Left ventricle myocardium inferior (tissue), 1 donor: ENCODE data around the gene PKDREJ. TPM values are rescaled to one million over a fixed set of nuclear protein-coding genes. Genes with fewer than 3 reads are reported as not detected.
A peak's percentile ranks its signal among the peaks of the same experiment; 100 is the strongest.

Experiments
- DNase-seq: peaks from one replicate; pipeline ENCODE4 v3.0.0-alpha.2; 2020
- H3K27ac ChIP-seq: fragments of 200-600 bp; replicated peaks from 2 replicates; pipeline ENCODE4 v1.8.0; 2021
- H3K27me3 ChIP-seq: fragments of 200-600 bp; 2 replicates; pipeline ENCODE4 v1.8.0; 2021; ENCODE audit warnings: low read depth
- H3K36me3 ChIP-seq: fragments of 200-600 bp; 2 replicates; pipeline ENCODE4 v1.8.0; 2021
- H3K4me1 ChIP-seq: fragments of 200-600 bp; 2 replicates; pipeline ENCODE4 v1.8.0; 2021
- H3K4me3 ChIP-seq: fragments of 200-600 bp; 2 replicates; pipeline ENCODE4 v1.8.0; 2021; ENCODE audit warnings: mild to moderate bottlenecking, moderate library complexity
- H3K9me3 ChIP-seq: fragments of 200-600 bp; replicated peaks from 2 replicates; pipeline ENCODE4 v1.8.0; 2021
- intact Hi-C: fragments of 100-400 bp; cut with micrococcal nuclease; formaldehyde crosslinking; loops from one replicate; pipeline ENCODE4 v1.11.0; 2022
- total RNA-seq: library from RNA; stranded (reverse); fragmentation: NEBNext Ultra II Directional; extraction: Animal tissue kit (Norgen Biotek cat#: 25700); gene quantifications from one replicate; pipeline ENCODE4 v1.2.1, GENCODE V29; 2021
- TF ChIP-seq, protein P1 (sequence below): fragments of 200-600 bp; IDR thresholded peaks from 2 replicates; pipeline ENCODE4 v1.8.0; 2021; ENCODE audit warnings: antibody characterized with exemption, mild to moderate bottlenecking, borderline replicate concordance
- donor health status: DM: no; HTN: yes; CAD: no; lungs with severe emphysema.

PKDREJ gene
- total RNA-seq, 1 donor from 2014 or later, result 0.08 TPM

DNA sequence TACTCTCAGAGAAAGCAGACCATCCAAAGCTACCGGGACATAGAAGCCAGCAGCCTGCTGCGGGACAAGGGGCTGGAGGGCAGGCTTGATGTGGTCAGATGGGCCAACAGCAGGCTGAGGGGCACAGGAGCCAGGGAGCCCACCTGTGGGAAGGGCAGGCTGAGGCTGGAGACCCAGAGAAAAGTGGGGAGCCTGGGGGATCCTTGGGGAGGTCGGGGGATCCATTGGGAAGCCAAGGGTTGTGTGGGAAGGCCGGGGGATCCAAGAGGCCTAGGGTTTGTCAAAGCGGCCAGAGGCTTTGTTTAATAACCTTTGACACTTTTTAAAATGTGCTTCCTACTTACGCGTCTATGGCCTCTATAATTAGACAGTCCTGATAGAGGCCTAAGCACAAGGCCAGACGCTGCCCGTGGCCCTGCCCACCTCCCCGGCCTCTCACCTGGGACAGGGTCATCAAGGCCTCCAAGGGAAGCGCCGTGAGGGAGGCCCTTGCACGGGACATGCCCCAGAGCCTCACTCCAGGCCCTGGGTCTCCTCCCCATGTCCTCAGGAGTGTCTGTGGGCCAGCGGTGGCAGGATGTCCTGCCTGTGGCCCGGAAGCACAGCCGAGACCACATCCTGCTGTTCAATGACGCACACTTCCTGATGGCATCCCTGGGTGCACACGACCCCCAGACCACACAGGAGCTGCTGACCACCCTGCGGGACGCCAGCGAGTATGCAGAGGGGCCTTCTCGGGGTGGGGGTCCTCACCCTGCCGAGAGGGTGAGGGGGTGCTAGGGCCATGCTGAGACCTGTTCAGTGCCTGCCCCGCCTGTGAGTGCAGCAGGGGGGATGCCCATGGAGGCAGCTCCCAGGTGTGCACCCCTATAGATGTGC lies 25.0 kb upstream of the PKDREJ start:
- Histone ChIP-seq H3K27me3 (no peaks in the 10 kb centered on the region), H3K4me3 (peak overlapping the region; percentile 46), H3K36me3 (peaks cover 73% of the 10 kb centered on the region), H3K27ac (peak overlapping the region; percentile 86), H3K4me1 (peaks cover 52% of the 10 kb centered on the region), H3K9me3 (peaks cover 8% of the 10 kb centered on the region)
- peak; percentile 51 for DNase-seq
- TF ChIP-seq, protein P1, sequence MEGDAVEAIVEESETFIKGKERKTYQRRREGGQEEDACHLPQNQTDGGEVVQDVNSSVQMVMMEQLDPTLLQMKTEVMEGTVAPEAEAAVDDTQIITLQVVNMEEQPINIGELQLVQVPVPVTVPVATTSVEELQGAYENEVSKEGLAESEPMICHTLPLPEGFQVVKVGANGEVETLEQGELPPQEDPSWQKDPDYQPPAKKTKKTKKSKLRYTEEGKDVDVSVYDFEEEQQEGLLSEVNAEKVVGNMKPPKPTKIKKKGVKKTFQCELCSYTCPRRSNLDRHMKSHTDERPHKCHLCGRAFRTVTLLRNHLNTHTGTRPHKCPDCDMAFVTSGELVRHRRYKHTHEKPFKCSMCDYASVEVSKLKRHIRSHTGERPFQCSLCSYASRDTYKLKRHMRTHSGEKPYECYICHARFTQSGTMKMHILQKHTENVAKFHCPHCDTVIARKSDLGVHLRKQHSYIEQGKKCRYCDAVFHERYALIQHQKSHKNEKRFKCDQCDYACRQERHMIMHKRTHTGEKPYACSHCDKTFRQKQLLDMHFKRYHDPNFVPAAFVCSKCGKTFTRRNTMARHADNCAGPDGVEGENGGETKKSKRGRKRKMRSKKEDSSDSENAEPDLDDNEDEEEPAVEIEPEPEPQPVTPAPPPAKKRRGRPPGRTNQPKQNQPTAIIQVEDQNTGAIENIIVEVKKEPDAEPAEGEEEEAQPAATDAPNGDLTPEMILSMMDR, result no peak
- intact Hi-C loops, result no loop called here

DNA sequence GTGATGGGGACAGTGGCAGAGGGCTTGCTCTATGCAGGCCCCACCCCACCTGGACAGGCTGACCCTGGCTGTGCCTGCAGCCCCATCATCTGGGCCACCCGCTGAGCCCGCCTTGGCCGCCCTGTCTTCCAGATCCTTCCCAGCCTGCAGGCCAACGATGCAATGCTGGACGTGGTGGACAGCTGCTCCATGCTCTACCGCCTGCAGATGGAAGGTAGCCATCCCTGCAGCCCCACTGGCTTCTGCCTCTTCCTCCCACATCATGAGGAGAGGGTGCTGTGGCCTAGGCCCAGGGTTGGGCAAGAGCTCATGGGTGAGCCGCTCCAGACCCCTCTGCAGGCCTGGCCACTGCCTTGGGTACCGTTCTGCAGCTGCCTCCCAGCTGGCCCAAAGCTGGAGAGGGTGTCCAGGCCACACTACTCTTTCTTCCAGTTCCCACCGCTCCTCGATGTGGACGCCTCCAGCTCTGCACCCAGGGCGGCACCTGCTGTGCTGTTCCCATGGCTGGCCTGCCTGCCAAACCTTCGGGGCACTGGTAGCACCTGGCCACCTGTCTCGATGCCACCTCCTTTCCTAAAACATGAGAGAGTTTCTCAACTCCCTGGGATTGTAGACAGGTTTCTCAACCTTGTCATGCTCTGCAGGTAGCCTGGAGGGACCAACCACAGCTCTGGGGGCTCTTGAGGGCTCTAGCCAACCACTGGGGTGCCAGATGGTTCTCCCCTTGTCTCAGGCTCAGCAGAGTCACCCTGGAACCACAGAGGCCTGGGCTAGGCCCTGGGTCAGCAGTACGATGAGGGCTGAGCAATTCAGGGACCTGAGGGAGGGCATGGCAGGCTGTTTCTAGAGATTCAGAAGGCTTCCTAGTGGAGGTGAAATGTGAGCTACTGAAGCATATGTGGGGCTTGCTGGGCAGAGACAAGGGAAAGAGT lies 24.1 kb upstream of the PKDREJ start:
- H3K36me3 ChIP-seq, result peaks cover 73% of the 10 kb centered on the region
- no peak for DNase-seq
- intact Hi-C loops, result no loop called here
- H3K27ac ChIP-seq, result peak overlapping the region; percentile 86
- H3K4me3 ChIP-seq, result peak overlapping the region; percentile 46
- H3K4me1 ChIP-seq, result peaks cover 52% of the 10 kb centered on the region
- TF ChIP-seq, protein P1, result no peak
- no peaks in the 10 kb centered on the region for H3K27me3 ChIP-seq
- H3K9me3 ChIP-seq, result peaks cover 8% of the 10 kb centered on the region

DNA sequence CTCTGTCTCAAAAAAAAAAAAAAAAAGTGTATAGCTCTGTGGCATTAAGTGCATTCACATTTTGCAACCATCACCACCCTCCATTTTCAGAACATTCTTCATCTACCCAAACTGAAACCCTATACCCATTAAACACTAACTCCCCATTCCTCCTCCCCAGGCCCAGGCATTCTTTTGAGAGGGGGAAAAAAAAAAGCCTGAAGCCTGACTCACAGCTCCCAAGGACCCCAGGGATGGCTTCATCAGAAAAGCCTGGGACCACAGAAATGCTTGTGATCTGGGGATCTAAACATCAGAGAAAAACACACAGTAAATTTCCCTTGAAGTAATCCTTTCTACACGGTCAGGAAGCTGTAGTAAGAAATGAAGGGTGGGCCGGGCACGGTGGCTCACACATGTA lies 22.9 kb upstream of the PKDREJ start:
- Histone ChIP-seq H3K9me3 (no peaks in the 10 kb centered on the region), H3K27me3 (no peaks in the 10 kb centered on the region), H3K36me3 (peaks cover 73% of the 10 kb centered on the region), H3K27ac (no peak overlapping the region), H3K4me3 (no peak overlapping the region), H3K4me1 (peaks cover 44% of the 10 kb centered on the region)
- no peak for DNase-seq
- TF ChIP-seq, protein P1, result no peak
- intact Hi-C loops, result no loop called here

DNA sequence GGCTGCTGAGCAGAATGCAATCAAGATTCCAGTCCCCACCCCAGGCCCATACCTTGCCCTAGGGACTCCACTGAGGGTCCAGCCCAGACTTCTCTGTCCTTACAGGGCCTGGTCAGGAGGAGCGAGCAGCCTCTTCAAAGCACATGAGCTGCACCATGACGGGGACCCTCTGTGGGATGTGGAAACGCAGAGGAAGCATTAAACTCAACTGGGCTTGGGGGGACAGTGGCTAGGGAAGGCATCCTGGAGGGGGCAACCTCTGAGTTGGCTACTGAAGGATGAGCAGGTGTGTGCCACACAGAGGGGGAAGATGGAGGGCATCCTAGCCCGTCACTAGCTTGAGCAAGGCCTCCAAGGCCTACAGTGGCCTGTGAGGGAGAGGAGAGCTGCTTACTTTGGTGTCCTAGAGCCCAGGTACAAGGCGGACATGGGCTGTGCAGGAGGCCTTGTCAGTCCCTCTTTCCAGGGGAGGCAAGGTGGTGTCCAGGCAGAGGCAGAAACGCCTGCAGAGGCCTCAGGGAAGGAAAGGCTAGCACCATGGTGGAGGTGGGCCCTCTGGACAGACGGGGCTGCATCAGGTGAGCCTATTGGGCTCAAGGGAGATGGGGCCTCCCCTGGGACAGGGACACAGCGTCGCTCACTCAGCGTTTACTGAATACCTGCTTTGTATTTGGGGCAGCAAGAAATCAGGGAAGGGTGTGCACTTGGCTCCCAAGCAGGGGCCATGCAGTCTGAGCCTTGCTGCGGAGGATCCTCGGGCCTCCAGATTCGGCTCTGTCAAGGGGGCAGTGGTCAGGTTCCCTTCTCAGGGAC lies 18.9 kb upstream of the PKDREJ start:
- DNase-seq, result no peak
- no peaks in the 10 kb centered on the region for H3K9me3 ChIP-seq
- peaks cover 100% of the 10 kb centered on the region for H3K36me3 ChIP-seq
- intact Hi-C loops, result no loop called here
- H3K27ac ChIP-seq, result peak overlapping the region; percentile 89
- no peaks in the 10 kb centered on the region for H3K27me3 ChIP-seq
- peaks cover 31% of the 10 kb centered on the region for H3K4me1 ChIP-seq
- no peak overlapping the region for H3K4me3 ChIP-seq
- TF ChIP-seq, protein P1, result no peak
